Measurements from ENCODE around the gene ZNF423. TPM values are rescaled to one million over a fixed set of nuclear protein-coding genes. Genes with fewer than 3 reads are reported as not detected.

The ZNF423 gene
- total and polyA plus RNA-seq, 9 of the 15 experiments (the other 6 are each of a cell fraction or from before 2014, with no cell fraction given), result not detected

DNA sequence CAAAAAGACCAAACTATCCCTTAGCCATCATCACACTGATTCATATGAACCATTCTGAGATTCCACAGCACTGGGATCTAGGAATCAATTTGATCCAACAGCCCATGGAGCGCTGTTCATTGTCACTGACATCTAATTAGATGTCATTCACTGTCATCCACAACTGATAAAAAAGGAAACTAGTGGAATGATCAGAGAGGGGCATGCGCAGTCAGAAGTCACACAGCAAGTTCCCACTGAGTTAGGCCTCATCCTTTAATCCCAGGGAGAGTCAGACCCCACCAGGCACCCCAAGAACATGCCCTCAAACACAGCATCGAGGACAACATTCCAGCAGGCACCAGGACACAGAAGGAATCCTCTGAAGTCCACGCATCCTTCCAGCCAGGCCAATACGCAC is 88.5 kb downstream of the ZNF423 start:
- no peaks in the 10 kb centered on the region for H3K9me3 ChIP-seq (replicated peaks; ENCODE audit: control insufficient read depth, insufficient read depth, low read depth, low read length)
- no peaks in the 10 kb centered on the region for H3K9me1 ChIP-seq (ENCODE audit: control insufficient read depth, insufficient read depth, low read length)
- no peaks in the 10 kb centered on the region for H3K36me3 ChIP-seq (ENCODE audit: control insufficient read depth, insufficient read depth, low read length)
- peaks cover 8 to 35% of the 10 kb centered on the region in 2 experiments; a peak in 4 of 5 replicates for H3K27me3 ChIP-seq (ENCODE audit: control insufficient read depth in 2 of 2, insufficient read depth in 2 of 2, low read length in 2 of 2)
- ATAC-seq, result no peak
- in situ Hi-C loops (cut with MboI) (no loop called here), intact Hi-C loops (cut with micrococcal nuclease) (no loop called here)
- H3K4me2 ChIP-seq (ENCODE audit: insufficient read depth, low read length), result no peak overlapping the region
- WGBS (ENCODE audit: insufficient coverage, low coverage, missing lambda C conversion rate), result 5% methylated on average over 5 of the region's 5 CpGs
- H3K79me2 ChIP-seq (ENCODE audit: control insufficient read depth, insufficient read depth, low read length), result no peaks in the 10 kb centered on the region
- H3K4me3 ChIP-seq, result no peak overlapping the region
- H3K9ac ChIP-seq (ENCODE audit: insufficient read depth in 1 of 2, low read depth in 2 of 2, low read length in 2 of 2), result no peak overlapping the region
- H3K27ac ChIP-seq (ENCODE audit: extremely low read depth, low read depth, low read length), result no peak overlapping the region
- ChIA-PET CTCF (ENCODE audit: low intra/inter-chr PET ratio) (no interaction called here), POLR2A (no interaction called here)
- 0 out of 5 replicates have a peak, but pooled peaks cover 0 to 3% of the 10 kb centered on the region in 2 experiments for H3K4me1 ChIP-seq (replicated peaks in 1 of 2; ENCODE audit: control insufficient read depth in 2 of 2, insufficient read depth in 2 of 2, low read length in 2 of 2)
- BruUV-seq (replicated peaks), result no TSS peak
- DNase-seq (ENCODE audit: extremely low read depth in 1 of 4, low spot score in 3 of 4), result no peak
- FAIRE-seq, result no peak
- no peak overlapping the region for H2AFZ ChIP-seq (ENCODE audit: low read depth, low read length)
- H4K20me1 ChIP-seq (replicated peaks; ENCODE audit: control insufficient read depth, insufficient read depth, low read length), result no peaks in the 10 kb centered on the region
- TF ChIP-seq DPF2 (IDR thresholded peaks at IDR 0.05) (no peak), MAFG (tag; conservative IDR thresholded peaks at IDR 0.05) (no peak), RBM25 (IDR thresholded peaks at IDR 0.05; ENCODE audit: low read depth, low read length, severe bottlenecking) (peak; percentile 34), ZFP36 (IDR thresholded peaks at IDR 0.05; ENCODE audit: low read depth, low read length, partially characterized antibody) (peak; percentile 48)
- TF ChIP-seq, protein P1, sequence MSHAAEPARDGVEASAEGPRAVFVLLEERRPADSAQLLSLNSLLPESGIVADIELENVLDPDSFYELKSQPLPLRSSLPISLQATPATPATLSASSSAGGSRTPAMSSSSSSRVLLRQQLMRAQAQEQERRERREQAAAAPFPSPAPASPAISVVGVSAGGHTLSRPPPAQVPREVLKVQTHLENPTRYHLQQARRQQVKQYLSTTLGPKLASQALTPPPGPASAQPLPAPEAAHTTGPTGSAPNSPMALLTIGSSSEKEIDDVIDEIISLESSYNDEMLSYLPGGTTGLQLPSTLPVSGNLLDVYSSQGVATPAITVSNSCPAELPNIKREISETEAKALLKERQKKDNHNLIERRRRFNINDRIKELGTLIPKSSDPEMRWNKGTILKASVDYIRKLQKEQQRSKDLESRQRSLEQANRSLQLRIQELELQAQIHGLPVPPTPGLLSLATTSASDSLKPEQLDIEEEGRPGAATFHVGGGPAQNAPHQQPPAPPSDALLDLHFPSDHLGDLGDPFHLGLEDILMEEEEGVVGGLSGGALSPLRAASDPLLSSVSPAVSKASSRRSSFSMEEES (CRISPR knock-in tag; IDR thresholded peaks at IDR 0.05), result no peak
